Ecto neural progenitor cell (in vitro differentiated cells): ENCODE data around the gene CFAP73.
"Not testable (repeated sequence)": the region's sequence is repeated elsewhere in the genome, so short reads cannot be mapped to it uniquely, and the experiment has no call there.

Experiments
- DNase-seq: peaks from one replicate; pipeline ENCODE4 v3.0.0-alpha.2; 2018; ENCODE audit warnings: low spot score

The CFAP73 gene

DNA sequence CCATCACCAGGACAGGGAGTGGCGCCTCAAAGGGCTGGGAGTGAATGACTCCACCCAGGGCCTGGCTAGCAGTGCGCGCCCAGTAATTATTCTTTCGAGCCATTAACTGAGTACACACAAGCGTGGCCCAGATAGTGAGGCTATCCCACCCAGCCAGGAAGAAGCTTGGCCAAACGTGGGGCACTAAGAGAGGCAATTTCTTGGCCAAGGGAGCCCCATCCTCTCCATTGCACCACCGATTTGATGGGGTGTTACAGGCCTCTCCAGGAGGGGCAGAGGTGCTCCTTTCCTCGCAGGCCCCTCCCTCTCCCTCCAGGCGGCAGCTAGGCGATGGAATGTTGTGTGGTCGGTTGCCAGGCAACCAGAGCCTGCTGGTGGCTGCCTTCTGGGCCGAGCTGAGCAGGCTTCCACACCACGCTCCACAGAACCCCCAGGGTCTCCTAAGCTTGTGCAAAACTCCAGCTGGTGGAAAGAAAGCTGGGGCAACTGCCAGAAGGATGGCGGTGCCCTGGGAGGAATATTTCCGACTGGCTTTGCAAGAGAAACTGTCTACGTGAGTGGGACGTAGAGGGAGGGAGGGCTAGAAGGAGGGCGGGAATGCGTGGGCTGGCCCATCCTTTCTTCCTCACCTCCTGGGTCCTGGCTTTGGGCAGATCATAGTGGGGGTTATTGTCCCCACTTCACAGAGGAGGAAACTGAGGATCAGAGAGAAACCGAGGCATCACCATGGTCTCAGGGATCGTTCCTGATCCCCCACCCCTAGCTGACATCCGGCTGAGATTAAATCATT lies at the start of gene CFAP73:
Gene CFAP73 (plus strand): TSS at position 364 of the 790 bp plus-strand sequence. CDS start 134 bp downstream, at position 498.
- peak; percentile 96 for DNase-seq

- no peak for DNase-seq
These were observed 49.8 kb upstream of the CFAP73 start for GRCh38 chr12:113099764-113100163.

DNA sequence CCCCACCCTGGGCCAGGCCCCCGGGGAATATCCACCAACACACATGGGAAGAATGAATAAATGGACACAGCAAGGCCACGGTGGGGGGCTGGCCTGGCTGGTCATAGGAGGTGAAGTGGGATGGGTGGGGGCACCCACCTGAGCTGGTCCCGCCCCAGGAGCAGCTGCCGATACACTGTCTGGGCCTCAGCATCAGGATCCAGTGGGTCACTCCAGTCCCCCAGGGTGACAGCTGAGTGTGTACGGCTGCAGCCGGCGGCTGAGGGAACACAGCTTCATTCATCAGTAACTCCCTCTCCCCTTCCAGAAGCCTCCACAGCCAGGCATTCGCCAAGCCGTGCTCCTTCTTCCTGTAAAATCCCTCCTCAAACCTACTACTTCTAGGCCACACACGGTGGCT lies 47.8 kb upstream of the CFAP73 start:
- no peak for DNase-seq

GRCh38 chr12:113102811-113103210 lies 46.7 kb upstream of the CFAP73 start:
- no peak for DNase-seq

DNA sequence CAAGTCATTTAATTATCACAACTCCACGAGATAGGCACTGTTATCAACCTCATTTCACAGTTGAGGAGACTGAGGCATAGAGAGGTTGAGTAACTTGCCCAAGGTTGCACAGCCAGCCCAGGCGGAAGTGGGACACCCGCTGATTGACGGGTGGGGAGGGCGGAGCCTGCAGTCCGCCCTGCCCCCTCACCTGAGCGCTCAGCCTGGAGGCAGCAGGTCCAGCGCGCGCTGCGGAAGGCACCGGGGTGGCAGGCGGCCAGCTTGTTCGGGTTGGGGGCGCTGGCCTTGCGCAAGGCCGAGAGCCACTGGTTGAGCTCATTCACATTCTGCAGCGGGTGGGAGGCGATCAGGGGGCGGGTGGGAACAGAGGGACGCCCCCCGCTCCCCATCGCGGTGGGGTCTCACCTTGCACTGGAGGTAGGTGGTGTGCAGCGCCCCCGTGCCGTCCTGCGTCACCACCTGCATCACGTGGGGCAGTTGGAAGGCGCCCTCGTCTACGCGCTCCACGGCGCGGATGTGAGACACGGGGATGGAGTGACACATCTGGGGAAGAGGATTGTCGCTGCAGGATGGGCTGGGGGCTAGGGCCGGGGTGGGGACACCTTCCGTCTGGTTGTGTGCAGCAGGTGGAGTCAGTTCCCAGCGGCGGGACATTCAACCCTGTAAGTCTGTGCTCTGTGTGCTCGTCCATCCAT lies 45.6 kb upstream of the CFAP73 start:
- DNase-seq, result peak; percentile 76

DNA sequence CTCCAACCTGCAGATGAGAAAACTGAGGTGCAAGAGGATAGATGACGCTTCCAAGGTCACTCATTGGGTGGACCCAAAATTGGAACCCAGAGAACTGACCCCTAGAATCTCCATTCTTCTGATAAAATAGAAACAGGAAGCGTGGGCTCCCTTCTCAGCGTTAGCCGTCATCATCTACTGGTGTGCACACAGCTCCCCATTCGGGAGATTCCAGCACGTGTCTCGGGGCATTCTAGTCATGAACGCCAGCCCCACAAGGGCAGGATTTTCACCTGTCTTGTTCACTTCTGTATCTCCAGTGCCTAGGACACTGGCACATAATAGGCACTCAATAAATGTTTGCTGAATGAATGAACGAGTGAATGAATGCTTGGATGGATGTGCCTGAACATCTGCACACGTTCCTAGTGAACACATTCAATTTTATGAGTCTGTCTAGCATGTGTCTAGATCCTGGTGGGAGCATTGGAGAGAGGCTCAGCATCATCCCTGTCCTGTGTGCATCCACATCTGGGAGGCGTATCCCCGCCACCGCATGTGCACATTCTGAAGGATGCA lies 44.5 kb upstream of the CFAP73 start:
- no peak for DNase-seq

- no peak for DNase-seq
These were observed 43.8 kb upstream of the CFAP73 start for GRCh38 chr12:113105606-113106271.

GRCh38 chr12:113106361-113106760 lies 43.2 kb upstream of the CFAP73 start:
- DNase-seq, result no peak

DNA sequence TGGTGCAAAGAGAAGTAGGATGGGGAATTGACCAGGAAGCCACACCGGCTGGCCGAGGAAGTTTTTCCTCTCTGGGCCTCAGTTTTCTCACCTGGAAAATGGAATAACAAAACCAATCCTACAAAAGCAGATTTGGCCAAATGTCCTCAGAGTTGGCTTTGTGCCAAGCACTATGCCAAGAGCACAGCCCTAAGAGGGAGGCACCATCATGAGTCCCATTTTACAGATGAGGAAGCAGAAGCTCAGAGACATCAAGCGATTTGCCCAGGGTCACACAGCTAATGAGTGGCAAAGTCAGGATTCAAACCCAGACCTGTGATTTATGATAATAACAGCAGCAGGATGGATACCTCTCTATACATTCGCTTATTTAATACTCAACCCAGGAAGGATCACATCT lies 41.2 kb upstream of the CFAP73 start:
- no peak for DNase-seq

GRCh38 chr12:113109360-113109759 lies 40.2 kb upstream of the CFAP73 start:
- no peak for DNase-seq

DNA sequence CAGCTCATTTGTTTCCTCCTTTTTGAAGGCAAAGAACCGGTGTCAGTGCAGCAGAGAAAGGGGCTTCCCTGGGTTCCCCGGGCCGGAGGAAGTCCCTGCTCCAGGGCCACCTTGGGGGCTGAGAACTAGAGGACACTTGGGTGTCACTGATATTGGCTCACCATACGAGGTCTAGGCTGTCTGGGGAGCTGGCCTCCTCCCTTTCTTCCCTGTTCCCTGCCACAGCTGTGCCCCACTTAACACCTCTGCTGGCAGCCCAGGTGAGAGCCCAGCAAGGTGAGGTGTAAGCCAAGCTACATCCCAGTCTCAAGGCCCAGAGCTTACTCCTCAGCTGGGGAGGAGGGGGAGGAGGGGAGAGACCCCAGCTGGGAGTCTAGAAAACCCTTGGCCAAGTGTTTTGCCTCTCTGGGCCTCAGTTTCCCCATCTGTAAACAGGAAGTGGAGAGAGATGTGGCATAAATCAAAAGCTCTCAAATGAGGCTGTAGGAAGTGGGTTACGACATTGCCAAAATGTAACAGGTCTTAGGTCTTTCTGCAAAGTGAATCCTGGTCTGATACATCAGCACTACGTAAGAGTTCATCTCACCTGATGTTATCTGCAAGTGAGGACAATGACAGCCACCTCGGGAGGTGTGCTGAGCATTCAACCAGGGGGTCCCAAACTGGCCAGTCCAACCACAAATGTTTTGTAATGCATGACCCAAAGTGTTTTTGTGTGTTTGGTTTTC lies 39.5 kb upstream of the CFAP73 start:
- no peak for DNase-seq

DNA sequence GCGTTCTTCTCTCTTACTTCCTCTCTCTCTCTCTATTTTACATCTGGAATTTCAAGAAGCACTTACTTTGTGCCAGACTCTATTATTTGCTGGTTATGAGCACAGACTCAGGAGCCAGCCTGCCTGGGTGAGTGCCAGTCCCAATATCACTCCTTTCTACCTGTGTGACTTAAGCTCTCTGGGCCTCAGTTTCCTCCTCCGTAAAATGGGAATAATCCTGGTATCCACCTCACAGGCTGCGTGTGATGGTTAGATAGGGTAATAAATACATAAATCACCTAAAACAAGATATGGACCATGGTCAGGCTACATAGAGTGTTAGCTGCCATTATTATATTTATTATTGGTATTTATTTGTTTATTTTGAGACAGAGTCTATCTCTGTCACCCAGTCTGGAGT lies 38.3 kb upstream of the CFAP73 start:
- DNase-seq, result no peak

- no peak for DNase-seq
These were observed 37.3 kb upstream of the CFAP73 start for GRCh38 chr12:113112043-113112899.

DNA sequence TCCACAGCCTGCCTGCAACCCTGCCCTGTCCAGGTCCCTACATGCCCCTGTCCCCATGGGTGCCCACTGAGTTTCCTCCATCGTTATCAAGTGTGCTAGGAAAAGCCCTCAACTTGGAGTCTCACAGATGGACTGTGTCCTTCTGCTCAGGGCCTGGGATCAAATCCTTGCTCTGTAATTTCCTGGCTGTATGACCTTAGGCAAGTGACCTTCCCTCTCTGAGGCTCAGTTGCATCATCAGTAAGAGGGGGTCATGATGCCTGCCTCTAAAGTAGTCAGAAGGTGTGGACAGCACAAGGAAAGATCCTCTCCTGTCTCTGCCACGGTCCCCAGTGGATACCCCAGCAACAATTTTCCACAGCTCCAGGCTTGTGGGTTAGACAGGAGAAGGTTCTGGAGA lies 36.1 kb upstream of the CFAP73 start:
- no peak for DNase-seq

DNA sequence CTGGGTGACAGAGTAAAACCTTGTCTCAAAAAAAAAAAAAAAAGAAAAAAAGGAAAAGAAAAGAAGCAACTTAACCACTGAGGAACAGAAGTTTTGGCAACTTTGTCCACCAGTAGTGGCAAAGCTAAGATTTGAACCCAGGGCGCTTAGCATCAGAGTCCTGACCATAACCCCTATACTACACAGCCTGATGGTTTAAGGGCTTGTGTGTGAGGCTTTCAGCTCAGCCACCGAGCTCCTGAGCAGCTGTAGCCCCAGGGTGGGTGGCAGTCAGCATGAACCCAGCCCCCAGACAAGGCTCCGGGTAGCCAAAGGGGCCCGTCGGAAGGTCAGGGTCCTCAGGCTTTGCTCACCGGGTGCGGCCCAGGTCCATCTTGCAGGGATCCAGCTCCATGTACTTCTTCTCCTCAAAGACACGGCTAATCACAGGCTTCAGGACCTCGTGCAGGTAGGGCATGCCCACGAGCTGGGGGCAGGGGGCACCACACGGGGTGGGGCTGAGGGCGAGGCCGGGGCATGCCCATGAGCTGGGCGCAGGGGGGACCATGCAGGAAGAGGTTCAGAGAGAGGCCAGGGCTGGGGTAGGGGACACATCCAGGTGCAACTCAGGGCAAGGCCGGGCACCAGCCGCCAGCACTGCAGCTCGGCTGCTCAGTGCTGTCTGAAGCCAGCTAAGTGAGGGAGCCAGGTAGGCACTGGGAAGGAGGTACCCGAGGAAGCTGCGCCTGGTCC lies 34.9 kb upstream of the CFAP73 start:
- no peak for DNase-seq

- no peak for DNase-seq
These were observed 33.9 kb upstream of the CFAP73 start for GRCh38 chr12:113115455-113116126.

- DNase-seq, result no peak
These were observed 32.6 kb upstream of the CFAP73 start for GRCh38 chr12:113116875-113117274.

- DNase-seq, result not testable (repeated sequence)
These were observed 31.8 kb upstream of the CFAP73 start for GRCh38 chr12:113117684-113118083.

GRCh38 chr12:113118142-113118541 lies 31.4 kb upstream of the CFAP73 start:
- DNase-seq, result no peak
